Measurements from ENCODE around the gene TGM2. TPM values are rescaled to one million over a fixed set of nuclear protein-coding genes. Genes with fewer than 3 reads are reported as not detected.

TGM2 gene
- total and polyA plus RNA-seq, 2 donors (not counting 3 experiments of a cell fraction or from before 2014, with no cell fraction given), result 861 to 868 TPM

DNA sequence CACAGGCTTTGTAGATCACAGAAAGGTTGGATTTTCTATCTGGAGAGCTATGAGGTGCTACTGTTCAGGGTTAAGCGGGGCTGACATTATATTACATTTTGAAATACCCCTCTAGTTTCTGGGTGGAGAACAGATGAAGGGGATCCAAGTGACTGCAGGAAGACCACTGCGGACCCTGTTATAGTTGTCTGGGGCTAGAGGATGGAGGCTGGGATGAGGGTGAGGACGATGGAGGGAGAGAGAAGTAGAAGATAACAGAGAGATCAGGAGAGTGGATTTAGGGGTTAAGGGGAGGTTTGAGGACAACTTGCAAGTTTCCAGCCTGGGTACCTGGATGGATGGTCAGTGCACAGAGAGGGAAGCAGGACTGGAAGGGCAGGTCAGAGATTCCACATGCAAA lies 43.5 kb upstream of the TGM2 start:
- ChIA-PET CTCF (interaction anchor here (0.7 to 1.1 kb wide), 2 partner anchors 9 to 17 kb away, joined by 3 read pairs; no protein-coding TSS in a partner anchor), POLR2A (no interaction called here)
- H2AFZ ChIP-seq (ENCODE audit: low read depth, low read length), result no peak overlapping the region
- no peaks in the 10 kb centered on the region for H4K20me1 ChIP-seq (replicated peaks; ENCODE audit: control insufficient read depth, extremely low read depth, insufficient read depth, low read length)
- H3K27me3 ChIP-seq (ENCODE audit: control insufficient read depth in 2 of 2, insufficient read depth in 2 of 2, low read length in 2 of 2), result peaks cover 0 to 2% of the 10 kb centered on the region in 2 experiments
- H3K27ac ChIP-seq (ENCODE audit: insufficient read depth, low read depth, low read length), result no peak overlapping the region
- H3K9me3 ChIP-seq (replicated peaks; ENCODE audit: control insufficient read depth, insufficient read depth, low read length), result no peaks in the 10 kb centered on the region
- FAIRE-seq, result no peak
- H3K36me3 ChIP-seq (ENCODE audit: control insufficient read depth in 2 of 2, extremely low read depth in 1 of 2, insufficient read depth in 2 of 2, low read length in 2 of 2), result no peaks in the 10 kb centered on the region
- H3K4me2 ChIP-seq (ENCODE audit: insufficient read depth, low read length), result no peak overlapping the region
- H3K9ac ChIP-seq (replicated peaks; ENCODE audit: extremely low read depth, insufficient read depth, low read length), result no peak overlapping the region
- intact Hi-C loops (cut with micrococcal nuclease) (no loop called here), dilution Hi-C loops (cut with MboI; ENCODE audit: extremely low pct_ligation_motif_present, low sequenced_read_pairs) (no loop called here)
- no peaks in the 10 kb centered on the region for H3K9me1 ChIP-seq (replicated peaks; ENCODE audit: control insufficient read depth, extremely low read depth, insufficient read depth, low read length)
- no peaks in the 10 kb centered on the region for H3K4me1 ChIP-seq (ENCODE audit: control insufficient read depth, extremely low read depth, insufficient read depth, low read length)
- H3K79me2 ChIP-seq (ENCODE audit: control insufficient read depth, insufficient read depth, low read length), result no peaks in the 10 kb centered on the region
- TF ChIP-seq JUN (IDR thresholded peaks at IDR 0.05; ENCODE audit: borderline replicate concordance, insufficient read depth, insufficient read length, low read depth) (no peak), EZH2 (IDR thresholded peaks at IDR 0.05; ENCODE audit: borderline replicate concordance, low read depth, low read length, severe bottlenecking) (no peak), GATA2 (IDR thresholded peaks at IDR 0.05; ENCODE audit: insufficient read depth, insufficient read length, low read depth, low read length) (no peak), MYC (IDR thresholded peaks at IDR 0.05; ENCODE audit: low read depth, low read length) (no peak), FOS (IDR thresholded peaks at IDR 0.05; ENCODE audit: borderline replicate concordance, insufficient read depth, low read length) (no peak), POLR2AphosphoS5 (IDR thresholded peaks at IDR 0.05; ENCODE audit: insufficient read depth, low read depth, low read length) (no peak), POLR2A (IDR thresholded peaks at IDR 0.05; ENCODE audit: low read depth, low read length) (no peak)
- TF ChIP-seq, protein P1, sequence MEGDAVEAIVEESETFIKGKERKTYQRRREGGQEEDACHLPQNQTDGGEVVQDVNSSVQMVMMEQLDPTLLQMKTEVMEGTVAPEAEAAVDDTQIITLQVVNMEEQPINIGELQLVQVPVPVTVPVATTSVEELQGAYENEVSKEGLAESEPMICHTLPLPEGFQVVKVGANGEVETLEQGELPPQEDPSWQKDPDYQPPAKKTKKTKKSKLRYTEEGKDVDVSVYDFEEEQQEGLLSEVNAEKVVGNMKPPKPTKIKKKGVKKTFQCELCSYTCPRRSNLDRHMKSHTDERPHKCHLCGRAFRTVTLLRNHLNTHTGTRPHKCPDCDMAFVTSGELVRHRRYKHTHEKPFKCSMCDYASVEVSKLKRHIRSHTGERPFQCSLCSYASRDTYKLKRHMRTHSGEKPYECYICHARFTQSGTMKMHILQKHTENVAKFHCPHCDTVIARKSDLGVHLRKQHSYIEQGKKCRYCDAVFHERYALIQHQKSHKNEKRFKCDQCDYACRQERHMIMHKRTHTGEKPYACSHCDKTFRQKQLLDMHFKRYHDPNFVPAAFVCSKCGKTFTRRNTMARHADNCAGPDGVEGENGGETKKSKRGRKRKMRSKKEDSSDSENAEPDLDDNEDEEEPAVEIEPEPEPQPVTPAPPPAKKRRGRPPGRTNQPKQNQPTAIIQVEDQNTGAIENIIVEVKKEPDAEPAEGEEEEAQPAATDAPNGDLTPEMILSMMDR (IDR thresholded peaks at IDR 0.05; ENCODE audit: extremely low read depth in 1 of 2, insufficient read depth in 1 of 2, low read depth in 1 of 2, low read length in 2 of 2), result no peak
- TF ChIP-seq, protein P2, sequence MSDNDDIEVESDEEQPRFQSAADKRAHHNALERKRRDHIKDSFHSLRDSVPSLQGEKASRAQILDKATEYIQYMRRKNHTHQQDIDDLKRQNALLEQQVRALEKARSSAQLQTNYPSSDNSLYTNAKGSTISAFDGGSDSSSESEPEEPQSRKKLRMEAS (IDR thresholded peaks at IDR 0.05; ENCODE audit: insufficient read depth, insufficient read length), result no peak
- BruUV-seq (replicated peaks), result no TSS peak
- DNase-seq (ENCODE audit: low read depth, low spot score), result no peak
- H3K4me3 ChIP-seq (replicated peaks in 1 of 3; ENCODE audit: insufficient read depth in 1 of 3, low read depth in 1 of 3, low read length in 3 of 3), result no peak overlapping the region
